Calu3 (cell line): ENCODE measurements around the gene BRI3BP. TPM values are rescaled to one million over a fixed set of nuclear protein-coding genes. Genes with fewer than 3 reads are reported as not detected.

Experiments
- BruUV-seq: library from RNA; stranded (reverse); fragments of 400-500 nt; replicated peaks from 2 replicates; lab custom pipeline; 2021; lab: Mats Ljungman, UMichigan
- CTCF ChIA-PET: fragments of 300-600 bp; sonication (Branson Sonifier 250); formaldehyde crosslinking; loops from one replicate; lab custom pipeline; 2022; ENCODE audit warnings: antibody characterized with exemption; lab: Charles Lee
- DNase-seq: peaks from one replicate; pipeline ENCODE4 v3.0.0; 2022
- H3K27ac Mint-ChIP-seq: one replicate; pipeline ENCODE4 v1.8.0; 2022; ENCODE audit warnings: mixed read lengths; ENCODE audit not compliant: unreplicated experiment
- H3K27me3 Mint-ChIP-seq: one replicate; pipeline ENCODE4 v1.8.0; 2022; ENCODE audit warnings: mixed read lengths; ENCODE audit not compliant: unreplicated experiment
- H3K36me3 Mint-ChIP-seq: one replicate; pipeline ENCODE4 v1.8.0; 2022; ENCODE audit warnings: mild to moderate bottlenecking, moderate library complexity, mixed read lengths; ENCODE audit not compliant: insufficient read depth, unreplicated experiment
- H3K4me1 Mint-ChIP-seq: one replicate; pipeline ENCODE4 v1.8.0; 2022; ENCODE audit warnings: mild to moderate bottlenecking, low read depth, mixed read lengths; ENCODE audit not compliant: unreplicated experiment
- H3K4me3 Mint-ChIP-seq: one replicate; pipeline ENCODE4 v1.8.0; 2022; ENCODE audit warnings: mild to moderate bottlenecking, low read depth, moderate library complexity, mixed read lengths; ENCODE audit not compliant: unreplicated experiment
- H3K9me3 Mint-ChIP-seq: one replicate; pipeline ENCODE4 v1.8.0; 2022; ENCODE audit warnings: low read depth, mixed read lengths; ENCODE audit not compliant: unreplicated experiment
- intact Hi-C: fragments of 100-400 bp; cut with micrococcal nuclease; formaldehyde crosslinking; loops from one replicate; pipeline ENCODE4 v1.10.0; 2022; ENCODE audit not compliant: unreplicated experiment
- total RNA-seq: library from RNA; stranded (reverse); gene quantifications from 2 replicates; pipeline ENCODE4 v1.2.3, GENCODE V29; 2022
- TF ChIP-seq, protein P1 (sequence below): fragments of 200-600 bp; IDR thresholded peaks from one replicate; pipeline ENCODE4 v1.8.0; 2022; ENCODE audit warnings: antibody characterized with exemption; ENCODE audit not compliant: unreplicated experiment

Gene BRI3BP
- total RNA-seq, 1 experiment from 2014 or later = 94.0 TPM

DNA sequence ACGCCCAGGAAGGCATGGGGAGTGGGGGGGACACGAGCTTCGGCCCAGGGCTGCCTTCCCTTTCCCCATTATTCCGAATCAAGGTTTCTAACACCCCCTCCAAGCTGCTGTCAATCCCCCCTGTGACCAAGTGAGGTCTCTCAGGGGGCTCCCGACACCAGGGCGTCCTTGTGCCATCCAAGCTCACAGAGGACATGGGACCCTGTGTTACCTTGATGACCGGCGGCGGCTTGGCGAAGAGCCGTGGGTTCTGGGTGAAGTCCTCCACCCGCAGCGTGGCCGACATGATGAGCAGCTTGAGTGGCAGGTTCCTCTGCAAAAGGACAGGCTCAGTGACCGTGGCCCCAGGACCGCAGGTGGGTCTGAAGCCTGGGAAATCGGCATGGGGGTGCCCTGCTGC, 24.8 kb upstream of the BRI3BP start:
- intact Hi-C loops = no loop called here
- H3K4me3 Mint-ChIP-seq = no peak overlapping the region
- peaks cover 58% of the 10 kb centered on the region for H3K36me3 Mint-ChIP-seq
- H3K27me3 Mint-ChIP-seq = no peaks in the 10 kb centered on the region
- BruUV-seq = no TSS peak
- TF ChIP-seq, protein P1, sequence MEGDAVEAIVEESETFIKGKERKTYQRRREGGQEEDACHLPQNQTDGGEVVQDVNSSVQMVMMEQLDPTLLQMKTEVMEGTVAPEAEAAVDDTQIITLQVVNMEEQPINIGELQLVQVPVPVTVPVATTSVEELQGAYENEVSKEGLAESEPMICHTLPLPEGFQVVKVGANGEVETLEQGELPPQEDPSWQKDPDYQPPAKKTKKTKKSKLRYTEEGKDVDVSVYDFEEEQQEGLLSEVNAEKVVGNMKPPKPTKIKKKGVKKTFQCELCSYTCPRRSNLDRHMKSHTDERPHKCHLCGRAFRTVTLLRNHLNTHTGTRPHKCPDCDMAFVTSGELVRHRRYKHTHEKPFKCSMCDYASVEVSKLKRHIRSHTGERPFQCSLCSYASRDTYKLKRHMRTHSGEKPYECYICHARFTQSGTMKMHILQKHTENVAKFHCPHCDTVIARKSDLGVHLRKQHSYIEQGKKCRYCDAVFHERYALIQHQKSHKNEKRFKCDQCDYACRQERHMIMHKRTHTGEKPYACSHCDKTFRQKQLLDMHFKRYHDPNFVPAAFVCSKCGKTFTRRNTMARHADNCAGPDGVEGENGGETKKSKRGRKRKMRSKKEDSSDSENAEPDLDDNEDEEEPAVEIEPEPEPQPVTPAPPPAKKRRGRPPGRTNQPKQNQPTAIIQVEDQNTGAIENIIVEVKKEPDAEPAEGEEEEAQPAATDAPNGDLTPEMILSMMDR = no peak
- H3K9me3 Mint-ChIP-seq = no peaks in the 10 kb centered on the region
- no peak overlapping the region for H3K27ac Mint-ChIP-seq
- CTCF ChIA-PET = no interaction called here
- no peak for DNase-seq
- no peaks in the 10 kb centered on the region for H3K4me1 Mint-ChIP-seq

DNA sequence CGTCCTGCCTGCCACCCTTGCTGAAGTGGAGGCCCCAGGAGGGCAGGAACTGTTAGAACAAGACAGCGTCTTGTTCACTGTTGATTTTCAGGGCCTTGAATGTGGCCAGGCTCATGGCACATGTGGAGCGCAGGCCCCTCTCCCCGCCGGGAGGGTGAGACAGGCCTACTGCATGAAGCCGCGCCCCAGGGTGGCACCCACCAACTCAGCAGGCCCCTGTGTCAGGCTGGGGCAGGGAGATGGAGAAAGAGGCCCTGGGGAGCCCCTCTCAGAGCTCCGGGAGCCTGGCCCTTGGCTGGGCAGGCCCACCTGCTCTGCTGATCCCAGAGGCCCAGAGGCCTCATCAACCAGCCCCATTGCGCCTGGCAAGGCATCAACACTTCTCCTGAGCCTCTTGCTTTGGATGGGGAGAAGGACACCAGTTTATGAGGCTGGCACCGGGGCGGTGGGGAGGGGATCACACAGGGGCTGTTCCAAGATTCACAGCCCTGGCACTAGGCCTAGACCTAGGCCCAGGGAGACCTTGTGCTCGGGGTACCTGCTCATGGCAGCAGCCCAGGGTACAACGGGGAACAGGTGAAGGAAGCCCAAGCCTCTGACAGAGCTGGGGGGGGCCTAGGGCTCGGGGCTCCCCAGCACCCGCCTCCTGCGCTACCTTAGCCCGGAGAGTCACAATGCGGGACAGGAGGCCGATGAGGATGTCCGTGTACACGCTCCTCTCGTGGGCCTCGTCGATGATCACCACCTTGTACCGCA, 22.6 kb upstream of the BRI3BP start:
- Mint-ChIP-seq H3K27me3 (no peaks in the 10 kb centered on the region), H3K9me3 (no peaks in the 10 kb centered on the region), H3K4me3 (no peak overlapping the region), H3K27ac (no peak overlapping the region), H3K4me1 (no peaks in the 10 kb centered on the region), H3K36me3 (peaks cover 60% of the 10 kb centered on the region)
- TF ChIP-seq, protein P1 = no peak
- BruUV-seq = no TSS peak
- CTCF ChIA-PET = no interaction called here
- no peak for DNase-seq
- intact Hi-C loops = no loop called here

- intact Hi-C loops = no loop called here
- BruUV-seq = no TSS peak
- H3K9me3 Mint-ChIP-seq = no peaks in the 10 kb centered on the region
- DNase-seq = no peak
- no peaks in the 10 kb centered on the region for H3K4me1 Mint-ChIP-seq
- CTCF ChIA-PET = no interaction called here
- TF ChIP-seq, protein P1 = no peak
- H3K27ac Mint-ChIP-seq = no peak overlapping the region
- no peaks in the 10 kb centered on the region for H3K27me3 Mint-ChIP-seq
- H3K36me3 Mint-ChIP-seq = peaks cover 58% of the 10 kb centered on the region
- H3K4me3 Mint-ChIP-seq = no peak overlapping the region
Observed at GRCh38 chr12:124971603-124972002, 21.8 kb upstream of the BRI3BP start.

DNA sequence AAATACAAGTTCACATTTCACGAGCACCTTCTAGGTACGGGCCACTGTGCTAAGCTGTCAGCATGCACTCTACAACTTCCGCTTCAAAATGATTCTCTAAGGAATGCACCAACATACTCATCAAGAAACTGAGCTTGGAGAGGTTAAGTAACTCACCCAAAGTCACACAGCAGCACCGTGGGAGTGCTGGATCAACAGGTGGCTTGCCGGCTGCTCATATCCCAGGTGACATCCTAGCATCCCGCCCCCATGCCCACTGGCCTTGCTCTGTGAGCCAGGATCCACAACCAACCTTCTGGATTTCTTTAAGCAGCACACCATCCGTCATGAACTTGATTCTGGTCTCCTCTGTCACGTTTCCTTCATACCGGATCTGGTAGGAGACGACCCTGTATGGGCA, 21.2 kb upstream of the BRI3BP start:
- Mint-ChIP-seq H3K4me1 (no peaks in the 10 kb centered on the region), H3K4me3 (no peak overlapping the region), H3K9me3 (no peaks in the 10 kb centered on the region), H3K27me3 (no peaks in the 10 kb centered on the region), H3K36me3 (peaks cover 56% of the 10 kb centered on the region), H3K27ac (no peak overlapping the region)
- CTCF ChIA-PET = no interaction called here
- TF ChIP-seq, protein P1 = no peak
- DNase-seq = no peak
- BruUV-seq = no TSS peak
- intact Hi-C loops = no loop called here
